ENCODE measurements around the gene NAA10. TPM values are rescaled to one million over a fixed set of nuclear protein-coding genes. Genes with fewer than 3 reads are reported as not detected.

NAA10 gene
- total RNA-seq, 1 experiment from 2014 or later, result 246 TPM

- intact Hi-C loops (cut with micrococcal nuclease; ENCODE audit: unreplicated experiment), result no loop called here
- in situ Hi-C loops (cut with HindIII; ENCODE audit: low pct_unique_long_range_greater_than_20kb, low sequenced_read_pairs), result no loop called here
- Histone ChIP-seq H3K4me3 (ENCODE audit: low read depth in 2 of 2, low read length in 2 of 2) (no peak overlapping the region), H3K27me3 (ENCODE audit: control insufficient read depth, insufficient read depth, low read length) (no peaks in the 10 kb centered on the region), H3K36me3 (ENCODE audit: control insufficient read depth, insufficient read depth, low read length) (peaks cover 7% of the 10 kb centered on the region; the same call in 1 of the 2 replicates), H3K4me1 (ENCODE audit: control insufficient read depth, insufficient read depth, low read length) (peaks cover 27% of the 10 kb centered on the region), H3K9me3 (ENCODE audit: control insufficient read depth, insufficient read depth, low read depth, low read length) (no peaks in the 10 kb centered on the region), H3K27ac (ENCODE audit: low read length) (peak overlapping the region; percentile 90; the same call in 1 of the 2 replicates)
- TF ChIP-seq CTCF (IDR thresholded peaks at IDR 0.05), result no peak
- no peak for TF ChIP-seq POLR2AphosphoS5 (IDR thresholded peaks at IDR 0.05; ENCODE audit: low read depth, low read length)
- no peak for TF ChIP-seq SIN3A (IDR thresholded peaks at IDR 0.05; ENCODE audit: borderline replicate concordance, insufficient read depth, low read depth, low read length)
- no peak for TF ChIP-seq TCF7L2 (IDR thresholded peaks at IDR 0.05; ENCODE audit: low read depth, low read length)
- no peak for TF ChIP-seq REST (IDR thresholded peaks at IDR 0.05; ENCODE audit: insufficient read depth in 1 of 2, low read depth in 2 of 2, low read length in 1 of 2)
- POLR2A ChIA-PET, result interaction anchor here (1.0 kb wide), 1 partner anchor 32 kb away, joined by 3 read pairs; no protein-coding TSS in a partner anchor
- no peak for DNase-seq (ENCODE audit: low read depth, low spot score)
- BruUV-seq (replicated peaks), result no TSS peak
- CTCF ChIA-PET, result interaction anchor here (1.3 kb wide), 1 partner anchor 20 kb away, joined by 3 read pairs; no protein-coding TSS in a partner anchor
- no peak for ATAC-seq
Observed at GRCh38 chrX:153966841-153967535, 32.2 kb upstream of the NAA10 start.

- peaks cover 27% of the 10 kb centered on the region for H3K4me1 ChIP-seq (ENCODE audit: control insufficient read depth, insufficient read depth, low read length)
- no peak for ATAC-seq
- H3K9me3 ChIP-seq (ENCODE audit: control insufficient read depth, insufficient read depth, low read depth, low read length), result no peaks in the 10 kb centered on the region
- no peak for TF ChIP-seq POLR2AphosphoS5 (IDR thresholded peaks at IDR 0.05; ENCODE audit: low read depth, low read length)
- no peak for TF ChIP-seq TCF7L2 (IDR thresholded peaks at IDR 0.05; ENCODE audit: low read depth, low read length)
- TF ChIP-seq SIN3A (IDR thresholded peaks at IDR 0.05; ENCODE audit: borderline replicate concordance, insufficient read depth, low read depth, low read length), result no peak
- TF ChIP-seq REST (IDR thresholded peaks at IDR 0.05; ENCODE audit: insufficient read depth in 1 of 2, low read depth in 2 of 2, low read length in 1 of 2), result no peak
- no peak for TF ChIP-seq CTCF (IDR thresholded peaks at IDR 0.05)
- BruUV-seq (replicated peaks), result no TSS peak
- H3K36me3 ChIP-seq (ENCODE audit: control insufficient read depth, insufficient read depth, low read length), result peaks cover 10% of the 10 kb centered on the region
- H3K27me3 ChIP-seq (ENCODE audit: control insufficient read depth, insufficient read depth, low read length), result no peaks in the 10 kb centered on the region
- ChIA-PET POLR2A (interaction anchor here (1.0 kb wide), 1 partner anchor 31 kb away, joined by 3 read pairs; no protein-coding TSS in a partner anchor), CTCF (interaction anchor here (1.3 kb wide), 1 partner anchor 19 kb away, joined by 3 read pairs; no protein-coding TSS in a partner anchor)
- H3K27ac ChIP-seq (ENCODE audit: low read length), result peak overlapping the region; percentile 48; the same call in 1 of the 2 replicates
- no peak for DNase-seq (ENCODE audit: low read depth, low spot score)
- no peak overlapping the region for H3K4me3 ChIP-seq (ENCODE audit: low read depth in 2 of 2, low read length in 2 of 2)
- intact Hi-C loops (cut with micrococcal nuclease; ENCODE audit: unreplicated experiment), result no loop called here
- in situ Hi-C loops (cut with HindIII; ENCODE audit: low pct_unique_long_range_greater_than_20kb, low sequenced_read_pairs), result no loop called here
Observed at GRCh38 chrX:153966283-153966688, 31.4 kb upstream of the NAA10 start.

Measured in Panc1 (cell line).